Stimulated activated CD4-positive, alpha-beta T cell treated with anti-CD3 and anti-CD28 coated beads, Interleukin-15, amount 100 ng/mL, for 1 hour (primary cell): ENCODE measurements around the gene ATP6V0C.
A peak's percentile ranks its signal among the peaks of the same experiment; 100 is the strongest.

ENCODE experiments used
- DNase-seq, 2 donors: peaks; one replicate each; pipeline ENCODE4 v3.0.0-alpha.2; 2020; ENCODE audit warnings: low read depth in 1 of 2, low spot score in 1 of 2

The ATP6V0C gene

GRCh38 chr16:2513405-2514332 is at the start of gene ATP6V0C:
Gene ATP6V0C (plus strand): TSS chr16:2513952. CDS start chr16:2514104, 152 bp downstream.
- DNase-seq, result peak; percentile 86 to 89

- no peak for DNase-seq
These were observed 49.4 kb upstream of the ATP6V0C start for GRCh38 chr16:2464333-2464732.

- DNase-seq, result no peak
These were observed 47.9 kb upstream of the ATP6V0C start for GRCh38 chr16:2465653-2466415.

GRCh38 chr16:2466667-2467527 is 46.9 kb upstream of the ATP6V0C start:
- no peak for DNase-seq

- DNase-seq, result no peak
These were observed 46.1 kb upstream of the ATP6V0C start for GRCh38 chr16:2467528-2468232.

- DNase-seq, result no peak
These were observed 45.5 kb upstream of the ATP6V0C start for GRCh38 chr16:2468233-2468724.

GRCh38 chr16:2468725-2469398 is 44.9 kb upstream of the ATP6V0C start:
- no peak for DNase-seq

- DNase-seq, result no peak
These were observed 44.1 kb upstream of the ATP6V0C start for GRCh38 chr16:2469399-2470233.

GRCh38 chr16:2470234-2470601 is 43.5 kb upstream of the ATP6V0C start:
- no peak for DNase-seq

GRCh38 chr16:2470603-2471015 is 43.1 kb upstream of the ATP6V0C start:
- no peak for DNase-seq

- no peak for DNase-seq
These were observed 42.6 kb upstream of the ATP6V0C start, which contains the start of gene NTN3 for GRCh38 chr16:2471016-2471652. Gene NTN3 (plus strand): TSS chr16:2471297. CDS start chr16:2471702, 405 bp downstream.

- no peak for DNase-seq
These were observed 41.9 kb upstream of the ATP6V0C start for GRCh38 chr16:2471653-2472487.

GRCh38 chr16:2472488-2472864 is 41.3 kb upstream of the ATP6V0C start:
- no peak for DNase-seq

GRCh38 chr16:2472885-2473445 is 40.8 kb upstream of the ATP6V0C start:
- DNase-seq, result no peak

GRCh38 chr16:2473446-2473926 is 40.3 kb upstream of the ATP6V0C start:
- DNase-seq, result no peak

- DNase-seq, result peak; percentile 37 to 42
These were observed 39.5 kb upstream of the ATP6V0C start for GRCh38 chr16:2473999-2474876.
